OCI-LY7 (cell line): Measurements from ENCODE around the gene TEKT4.

Experiments used
- EZH2phosphoT487 ChIP-seq: fragments of 200-600 bp; sonication (generic); IDR thresholded peaks from 2 replicates; pipeline ENCODE4 v1.6.1; 2018; ENCODE audit warnings: low read depth, borderline replicate concordance, mild to moderate bottlenecking, mixed run types, antibody characterized with exemption, low read length, moderate library complexity, mixed read lengths
- TF ChIP-seq, protein P1 (sequence below): fragments of 200-600 bp; sonication (generic); conservative IDR thresholded peaks from 2 replicates; pipeline ENCODE4 v1.5.1; 2014; ENCODE audit warnings: mild to moderate bottlenecking, antibody characterized with exemption, low read length, moderate library complexity, mixed read lengths

DNA sequence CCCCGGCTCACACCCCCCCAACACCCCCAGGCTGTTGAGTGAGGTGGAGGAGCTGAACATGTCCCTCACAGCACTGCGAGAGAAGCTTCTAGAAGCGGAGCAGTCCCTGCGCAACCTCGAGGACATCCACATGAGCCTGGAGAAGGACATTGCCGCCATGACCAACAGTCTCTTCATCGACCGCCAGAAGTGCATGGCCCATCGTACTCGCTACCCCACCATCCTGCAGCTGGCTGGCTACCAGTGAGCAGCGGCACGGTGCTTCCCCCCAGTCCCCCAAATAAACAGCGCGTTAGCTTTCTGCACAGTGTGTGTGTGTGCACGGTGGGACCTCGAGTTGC lies 5.3 kb downstream of the TEKT4 start:
- TF ChIP-seq, protein P1, sequence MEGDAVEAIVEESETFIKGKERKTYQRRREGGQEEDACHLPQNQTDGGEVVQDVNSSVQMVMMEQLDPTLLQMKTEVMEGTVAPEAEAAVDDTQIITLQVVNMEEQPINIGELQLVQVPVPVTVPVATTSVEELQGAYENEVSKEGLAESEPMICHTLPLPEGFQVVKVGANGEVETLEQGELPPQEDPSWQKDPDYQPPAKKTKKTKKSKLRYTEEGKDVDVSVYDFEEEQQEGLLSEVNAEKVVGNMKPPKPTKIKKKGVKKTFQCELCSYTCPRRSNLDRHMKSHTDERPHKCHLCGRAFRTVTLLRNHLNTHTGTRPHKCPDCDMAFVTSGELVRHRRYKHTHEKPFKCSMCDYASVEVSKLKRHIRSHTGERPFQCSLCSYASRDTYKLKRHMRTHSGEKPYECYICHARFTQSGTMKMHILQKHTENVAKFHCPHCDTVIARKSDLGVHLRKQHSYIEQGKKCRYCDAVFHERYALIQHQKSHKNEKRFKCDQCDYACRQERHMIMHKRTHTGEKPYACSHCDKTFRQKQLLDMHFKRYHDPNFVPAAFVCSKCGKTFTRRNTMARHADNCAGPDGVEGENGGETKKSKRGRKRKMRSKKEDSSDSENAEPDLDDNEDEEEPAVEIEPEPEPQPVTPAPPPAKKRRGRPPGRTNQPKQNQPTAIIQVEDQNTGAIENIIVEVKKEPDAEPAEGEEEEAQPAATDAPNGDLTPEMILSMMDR: no peak
- no peak for TF ChIP-seq EZH2phosphoT487
